ENCODE data around the gene SPRR5.

Gene SPRR5

GRCh38 chr1:152951711-152952110 is 4.7 kb downstream of the SPRR5 start:
- no peak for DNase-seq

GRCh38 chr1:152953761-152954160 is 6.8 kb downstream of the SPRR5 start:
- DNase-seq = no peak

- no peak for DNase-seq
Observed at GRCh38 chr1:152954436-152954835, 7.4 kb downstream of the SPRR5 start.

- DNase-seq = no peak
Observed at GRCh38 chr1:152957561-152957960, 10.6 kb downstream of the SPRR5 start.

GRCh38 chr1:152959273-152959672 is 12.3 kb downstream of the SPRR5 start:
- DNase-seq = no peak

- no peak for DNase-seq
Observed at GRCh38 chr1:152959801-152960451, 12.9 kb downstream of the SPRR5 start.

GRCh38 chr1:152960452-152961044 is 13.5 kb downstream of the SPRR5 start:
- DNase-seq = no peak

GRCh38 chr1:152961226-152961891 is 14.4 kb downstream of the SPRR5 start:
- no peak for DNase-seq

- DNase-seq = no peak
Observed at GRCh38 chr1:152962876-152963415, 15.9 kb downstream of the SPRR5 start.

GRCh38 chr1:152964536-152964935 is 17.5 kb downstream of the SPRR5 start:
- no peak for DNase-seq

GRCh38 chr1:152965853-152966252 is 18.8 kb downstream of the SPRR5 start:
- no peak for DNase-seq

GRCh38 chr1:152967201-152967600 is 20.2 kb downstream of the SPRR5 start:
- DNase-seq = no peak

GRCh38 chr1:152968248-152968647 is 21.2 kb downstream of the SPRR5 start:
- no peak for DNase-seq

- DNase-seq = no peak
Observed at GRCh38 chr1:152969036-152969435, 22.0 kb downstream of the SPRR5 start.

GRCh38 chr1:152970495-152970894 is 23.5 kb downstream of the SPRR5 start, which contains the start of gene SPRR4:
SPRR4 (plus strand) TSS chr1:152970648; CDS start chr1:152971891, 1,243 bp downstream.
- DNase-seq = no peak

- DNase-seq = no peak
Observed at GRCh38 chr1:152972196-152972886, 25.3 kb downstream of the SPRR5 start.

GRCh38 chr1:152976688-152977087 is 29.7 kb downstream of the SPRR5 start:
- no peak for DNase-seq

GRCh38 chr1:152977614-152978013 is 30.6 kb downstream of the SPRR5 start:
- DNase-seq = no peak

- DNase-seq = no peak
Observed at GRCh38 chr1:152980676-152981075, 33.7 kb downstream of the SPRR5 start.

- DNase-seq = no peak
Observed at GRCh38 chr1:152981146-152981871, 34.3 kb downstream of the SPRR5 start.

- no peak for DNase-seq
Observed at GRCh38 chr1:152982076-152982475, 35.1 kb downstream of the SPRR5 start.

- DNase-seq = no peak
Observed at GRCh38 chr1:152983234-152983633, 36.2 kb downstream of the SPRR5 start.

GRCh38 chr1:152983743-152984142 is 36.7 kb downstream of the SPRR5 start, which contains the start of gene SPRR1A:
SPRR1A (plus strand) TSS chr1:152984081; CDS start chr1:152985231, 1,150 bp downstream.
- no peak for DNase-seq

All from NCI-H1092 (cell line).